Sigmoid colon (tissue), 4 donors: ENCODE data around the gene POU6F2.

Experiments used
- CTCF ChIP-seq, 4 experiments: fragments of 450-650 bp in 3 of 4; fragments of 200-600 bp in 1 of 4; IDR thresholded peaks; one replicate each; pipeline ENCODE4 v1.5.1; 2016 to 2019; ENCODE audit warnings: antibody characterized with exemption in 4 of 4, mild to moderate bottlenecking in 3 of 4, moderate library complexity in 2 of 4
- EP300 ChIP-seq, 4 donors: sonication (generic); formaldehyde crosslinking; IDR thresholded peaks; one replicate each; pipeline ENCODE4 v1.6.1; 2017; ENCODE audit warnings: antibody characterized with exemption in 4 of 4
- POLR2A ChIP-seq, 2 donors: fragments of 450-650 bp; IDR thresholded peaks; one replicate each; pipeline ENCODE4 v1.6.1; 2016; ENCODE audit warnings: antibody characterized with exemption in 2 of 2, mild to moderate bottlenecking in 2 of 2, moderate library complexity in 2 of 2
- POLR2AphosphoS5 ChIP-seq, 4 donors: sonication (generic); formaldehyde crosslinking; IDR thresholded peaks; one replicate each; pipeline ENCODE4 v1.6.1; 2017; ENCODE audit warnings: antibody characterized with exemption in 4 of 4

- no peak for TF ChIP-seq CTCF (IDR thresholded peaks at IDR 0.05)
- TF ChIP-seq POLR2A (IDR thresholded peaks at IDR 0.05): no peak
- TF ChIP-seq POLR2AphosphoS5 (IDR thresholded peaks at IDR 0.05): no peak
- TF ChIP-seq EP300 (IDR thresholded peaks at IDR 0.05): no peak
Observed at GRCh38 chr7:39005036-39005435, 27.3 kb downstream of the POU6F2 start.
